GM19467 (cell line): ENCODE results near the gene SRPK3.
A peak's percentile ranks its signal among the peaks of the same experiment; 100 is the strongest.

Source experiments
- ATAC-seq: cut with Tn5 transposase; IDR thresholded peaks from one replicate; pipeline ENCODE4 v1.9.1; 2021; ENCODE audit warnings: mild to moderate bottlenecking, moderate library complexity; ENCODE audit not compliant: unreplicated experiment

SRPK3 gene

DNA sequence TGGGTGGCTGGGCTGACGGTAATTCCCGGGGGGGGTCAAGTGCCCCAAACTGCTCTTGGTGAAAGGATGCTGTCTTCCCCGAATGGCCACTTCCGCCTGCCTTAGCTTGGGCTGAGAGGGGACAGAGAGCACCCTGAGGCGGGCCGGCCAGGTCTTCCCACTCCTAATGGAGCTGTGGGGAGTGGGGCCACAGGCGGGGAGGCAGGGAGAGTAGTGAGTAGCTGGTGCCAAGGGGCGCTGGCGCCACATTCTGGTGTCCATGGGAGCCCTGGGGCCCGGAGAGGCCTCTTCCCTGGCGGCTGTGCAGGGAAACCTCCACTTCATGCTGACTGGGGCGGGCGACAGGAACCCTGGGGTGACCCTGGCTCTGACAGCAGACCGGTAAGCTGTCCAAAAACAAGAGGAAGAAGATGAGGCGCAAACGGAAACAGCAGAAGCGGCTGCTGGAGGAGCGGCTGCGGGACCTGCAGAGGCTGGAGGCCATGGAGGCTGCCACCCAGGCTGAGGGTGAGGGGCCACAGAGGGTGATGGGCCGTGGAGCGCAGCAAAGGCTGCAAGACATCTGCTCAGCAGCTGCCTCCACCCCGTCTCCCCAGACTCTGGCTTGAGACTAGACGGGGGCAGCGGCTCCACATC, 2.7 kb downstream of the SRPK3 start:
- ATAC-seq, result no peak

DNA sequence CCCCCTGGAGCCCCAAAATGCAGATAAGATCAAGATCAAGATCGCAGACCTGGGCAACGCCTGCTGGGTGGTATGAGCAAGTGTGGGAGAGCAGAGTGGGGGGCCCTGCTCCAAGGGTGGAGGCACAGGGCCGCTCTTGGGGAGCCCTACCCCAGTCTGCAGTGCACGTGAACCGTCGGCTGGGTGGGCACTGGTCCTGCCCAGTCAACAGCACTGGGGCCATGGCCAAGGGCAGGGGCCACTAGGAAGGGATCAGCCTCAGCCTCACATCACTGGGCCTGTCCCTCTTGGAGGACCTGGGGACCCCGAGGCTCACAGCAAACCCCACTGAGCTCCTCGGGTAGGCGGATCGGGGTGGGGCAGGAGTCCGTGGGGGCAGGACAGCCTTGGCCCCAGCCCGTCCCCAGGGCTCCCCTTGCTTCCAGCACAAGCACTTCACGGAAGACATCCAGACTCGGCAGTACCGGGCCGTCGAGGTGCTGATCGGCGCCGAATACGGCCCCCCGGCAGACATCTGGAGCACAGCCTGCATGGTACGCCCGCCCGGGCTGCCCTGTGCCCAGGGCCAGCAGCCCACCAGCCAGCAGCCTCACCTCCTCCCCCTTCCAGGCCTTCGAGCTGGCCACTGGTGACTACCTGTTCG, 3.6 kb downstream of the SRPK3 start:
- no peak for ATAC-seq

DNA sequence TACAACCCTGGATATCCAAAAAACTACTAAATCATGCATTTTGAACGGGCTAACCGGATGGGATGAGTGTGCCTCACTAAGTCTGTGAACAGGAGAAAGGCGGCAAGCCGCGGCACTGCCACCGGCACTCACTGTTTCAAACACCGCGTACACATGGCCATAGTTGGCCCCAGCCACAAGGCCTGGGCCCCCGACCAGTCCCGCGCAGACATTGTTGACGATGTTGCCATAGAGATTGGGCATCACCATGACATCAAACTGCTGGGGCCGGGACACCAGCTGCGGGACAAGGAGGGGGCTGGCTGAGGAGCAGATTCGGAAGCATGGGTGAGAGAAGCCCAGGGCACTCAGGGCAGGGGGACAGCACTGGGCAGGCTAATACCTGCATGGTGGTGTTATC, 5.8 kb downstream of the SRPK3 start:
- ATAC-seq, result no peak

DNA sequence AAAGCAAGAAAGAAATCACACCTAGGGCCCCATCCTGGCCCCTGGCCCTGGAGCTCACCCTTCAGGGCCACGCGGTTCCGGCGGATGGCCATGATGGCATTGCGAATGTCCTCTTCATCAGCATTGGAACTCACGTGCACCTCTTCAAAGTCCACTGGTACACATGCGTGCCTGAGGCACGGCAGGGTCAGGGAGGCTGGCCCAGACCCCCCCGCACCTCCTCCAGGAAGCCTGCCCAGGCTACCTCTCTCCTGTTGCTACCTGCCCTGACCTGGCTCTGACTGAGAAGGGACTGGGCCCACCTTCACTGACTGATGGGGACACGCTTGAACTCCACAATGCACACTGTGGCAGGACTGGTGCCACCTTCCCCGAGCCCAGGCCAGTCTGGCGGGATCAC, 8.8 kb downstream of the SRPK3 start:
- no peak for ATAC-seq

DNA sequence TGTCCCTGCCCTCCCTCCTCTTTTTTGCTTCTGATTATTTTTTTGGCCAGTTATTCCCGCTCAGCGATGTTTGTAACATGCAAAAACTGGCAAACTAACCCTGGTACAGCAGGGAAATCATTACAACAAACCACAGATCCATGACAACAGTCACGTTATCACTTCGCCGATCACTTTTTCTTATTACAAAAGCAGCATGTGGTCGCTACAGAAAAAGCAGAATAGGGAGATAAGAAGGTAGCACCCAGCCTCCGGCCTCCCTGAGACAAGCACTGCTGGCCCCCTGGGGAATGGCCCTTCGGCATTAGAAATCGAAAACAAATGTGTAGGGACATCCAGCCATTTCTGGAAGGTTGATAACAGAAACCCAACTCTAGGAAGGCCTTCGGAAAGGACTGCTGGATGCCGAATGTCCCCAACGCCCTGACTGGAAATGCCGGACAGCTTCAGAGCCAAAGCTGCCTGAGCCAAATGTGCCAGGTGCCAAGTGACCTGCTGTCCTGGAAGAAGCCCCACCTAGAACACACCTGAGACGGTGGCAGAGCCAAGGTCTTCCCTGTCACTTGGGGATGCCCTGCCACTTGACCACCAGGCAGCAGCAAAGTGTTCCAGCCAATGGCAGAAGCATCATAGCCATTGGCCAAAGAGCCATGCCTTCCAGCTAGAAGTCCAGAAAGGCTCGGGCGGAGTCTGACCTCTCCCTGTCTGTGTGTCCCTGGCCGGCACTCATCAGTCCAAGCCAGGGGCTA, 10.4 kb downstream of the SRPK3 start:
- ATAC-seq, result no peak

DNA sequence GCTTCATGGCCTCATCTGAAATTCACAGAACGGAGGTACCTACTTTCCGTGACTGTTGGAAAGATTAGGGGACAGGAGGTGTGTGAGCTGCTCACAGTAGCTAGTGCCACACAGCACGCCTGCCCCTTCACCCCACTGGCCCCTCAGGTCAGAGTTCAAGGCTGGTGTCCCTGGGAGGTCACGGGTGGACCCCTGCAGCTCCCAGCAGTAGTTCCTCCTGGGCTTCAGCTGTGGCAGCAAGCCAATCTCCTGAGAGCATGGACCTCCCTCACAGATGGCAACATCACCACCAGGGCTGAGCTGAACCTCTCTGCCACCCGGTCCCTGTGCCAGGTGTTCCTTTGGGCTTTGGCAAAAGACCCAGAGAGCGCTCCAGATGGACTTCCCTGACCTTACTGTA, 11.5 kb downstream of the SRPK3 start:
- no peak for ATAC-seq

DNA sequence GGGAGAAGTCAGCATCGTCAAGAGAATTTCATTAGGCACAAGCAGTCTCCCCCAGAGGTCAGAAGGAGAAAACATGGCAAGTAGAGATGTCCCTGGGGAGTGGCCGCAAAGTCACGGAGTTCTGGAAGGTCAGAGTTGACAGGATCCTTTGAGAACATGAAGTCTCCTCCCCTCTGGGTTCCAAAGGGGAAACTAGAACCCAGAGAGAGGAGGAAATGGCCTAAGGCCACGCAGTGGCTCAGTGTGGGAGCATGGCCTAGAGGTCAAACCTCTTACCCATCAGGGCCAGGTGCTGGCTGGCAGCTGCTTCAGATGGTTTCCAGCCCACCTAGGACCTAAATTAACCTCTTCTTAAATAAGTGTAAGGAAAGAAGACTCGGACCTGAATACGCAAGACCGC, 12.4 kb downstream of the SRPK3 start:
- ATAC-seq, result no peak

DNA sequence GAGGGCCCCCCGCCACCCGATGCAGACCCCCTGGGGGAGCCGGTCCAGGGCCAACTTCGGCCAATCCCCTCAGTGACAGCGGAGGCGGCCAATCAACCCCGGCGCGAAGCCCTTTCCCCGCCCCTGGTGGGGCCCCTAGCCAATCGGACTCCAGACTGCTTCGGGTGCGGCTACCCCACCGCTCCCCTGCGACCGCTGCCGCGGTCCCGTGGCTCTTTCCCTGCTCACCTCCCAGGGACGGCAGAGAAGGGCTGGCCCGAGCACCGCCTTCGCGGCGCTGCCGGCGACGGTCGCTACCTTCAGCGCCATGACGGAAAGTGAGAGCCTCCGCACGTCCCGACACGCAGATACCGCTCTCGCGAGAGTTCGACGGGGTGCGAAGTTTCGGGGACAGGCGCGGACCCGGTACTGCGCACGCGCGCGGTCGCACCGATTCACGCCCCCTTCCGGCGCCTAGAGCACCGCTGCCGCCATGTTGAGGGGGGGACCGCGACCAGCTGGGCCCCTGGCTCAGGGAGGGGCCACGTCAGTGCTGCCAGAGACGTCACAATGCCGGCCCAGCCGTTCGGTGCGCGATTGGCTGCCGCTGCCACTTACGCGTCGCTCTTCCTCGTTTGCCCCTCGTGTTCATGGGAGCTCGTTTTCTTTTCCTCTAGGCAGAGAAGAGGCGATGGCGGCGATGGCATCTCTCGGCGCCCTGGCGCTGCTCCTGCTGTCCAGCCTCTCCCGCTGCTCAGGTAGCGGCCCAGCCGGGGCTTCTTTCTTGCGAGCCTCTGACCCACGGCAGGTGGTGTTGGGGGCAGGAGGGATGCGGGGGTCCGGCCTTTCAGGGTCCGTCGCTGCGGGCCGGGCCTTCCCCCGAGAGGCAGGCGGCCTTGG, 13.4 kb downstream of the SRPK3 start, which contains the start of the genes IDH3G and SSR4:
Gene IDH3G, minus strand, starts transcription at position 358 of the 879 bp plus-strand sequence. Its CDS starts 49 bp downstream, at position 309.
Gene SSR4, plus strand, starts transcription at position 651 of the 879 bp plus-strand sequence. Its CDS starts 20 bp downstream, at position 671.
- peak; percentile 84 for ATAC-seq

DNA sequence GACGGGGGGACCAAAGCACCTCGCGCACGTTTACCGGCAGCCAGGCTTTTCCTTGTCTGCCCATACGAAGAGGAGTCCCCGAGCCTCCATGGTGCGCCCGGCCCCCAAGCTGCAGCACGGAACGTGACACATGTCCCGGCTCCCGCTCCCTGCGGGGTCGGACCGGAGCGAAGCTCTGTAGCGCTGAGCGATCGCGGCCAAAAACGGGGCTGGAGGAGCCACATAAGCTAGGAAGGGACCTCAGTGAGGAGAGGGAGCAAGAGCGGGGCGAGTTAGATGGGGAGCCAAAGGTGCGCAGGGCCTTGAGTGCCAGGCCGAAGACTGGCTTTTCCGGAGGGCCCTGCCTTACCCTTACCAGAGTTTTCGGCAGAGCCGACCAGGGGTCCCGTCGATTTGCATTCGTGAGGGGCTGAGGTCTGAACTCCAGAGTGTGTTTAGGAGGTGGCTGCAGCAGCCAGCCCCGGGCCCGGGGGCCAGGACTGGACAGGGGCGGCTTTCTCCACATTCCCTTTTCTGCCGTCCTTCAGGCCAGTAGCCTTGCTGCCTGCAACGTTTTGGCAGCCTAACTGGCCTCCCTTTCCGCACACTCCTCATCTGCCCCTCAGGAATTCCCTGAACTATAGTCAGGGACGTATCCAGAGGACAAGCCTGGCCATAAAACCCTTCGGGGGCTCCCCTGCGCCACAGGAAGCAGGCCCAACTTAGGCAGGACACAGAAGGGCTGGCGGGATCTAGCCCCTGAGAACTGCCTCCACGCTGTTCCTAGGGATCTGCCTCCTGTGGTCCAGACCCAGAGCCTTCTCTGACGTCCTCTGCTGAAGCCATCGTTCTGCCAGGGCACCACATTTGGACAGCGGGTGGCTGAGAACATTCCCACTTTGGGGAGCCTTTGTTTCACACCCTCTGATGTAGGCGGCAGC, 14.3 kb downstream of the SRPK3 start:
- ATAC-seq, result no peak

DNA sequence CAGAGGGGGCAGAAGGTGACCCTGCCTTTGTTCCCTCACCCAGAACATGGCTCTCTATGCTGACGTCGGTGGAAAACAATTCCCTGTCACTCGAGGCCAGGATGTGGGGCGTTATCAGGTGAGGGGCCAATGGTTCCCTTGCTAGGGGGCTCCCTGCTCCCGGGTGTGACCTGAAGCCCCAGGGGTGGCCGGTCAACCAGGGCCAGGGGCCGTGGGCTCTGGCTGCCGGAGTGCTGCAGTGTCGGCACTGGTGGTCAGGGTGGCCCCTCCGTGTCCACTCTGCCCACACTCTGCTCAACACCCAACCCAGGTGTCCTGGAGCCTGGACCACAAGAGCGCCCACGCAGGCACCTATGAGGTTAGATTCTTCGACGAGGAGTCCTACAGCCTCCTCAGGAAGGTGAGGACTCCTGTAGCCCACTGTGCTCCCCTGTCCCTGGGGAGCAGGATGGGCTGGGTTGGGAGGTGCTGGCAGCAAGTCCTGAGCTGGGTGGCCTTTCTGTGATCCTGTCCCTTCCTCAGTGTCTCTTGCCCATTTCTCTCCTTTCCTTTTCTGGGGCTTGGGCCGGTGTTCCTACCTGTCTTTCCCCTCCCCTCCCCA, 16.7 kb downstream of the SRPK3 start:
- no peak for ATAC-seq

DNA sequence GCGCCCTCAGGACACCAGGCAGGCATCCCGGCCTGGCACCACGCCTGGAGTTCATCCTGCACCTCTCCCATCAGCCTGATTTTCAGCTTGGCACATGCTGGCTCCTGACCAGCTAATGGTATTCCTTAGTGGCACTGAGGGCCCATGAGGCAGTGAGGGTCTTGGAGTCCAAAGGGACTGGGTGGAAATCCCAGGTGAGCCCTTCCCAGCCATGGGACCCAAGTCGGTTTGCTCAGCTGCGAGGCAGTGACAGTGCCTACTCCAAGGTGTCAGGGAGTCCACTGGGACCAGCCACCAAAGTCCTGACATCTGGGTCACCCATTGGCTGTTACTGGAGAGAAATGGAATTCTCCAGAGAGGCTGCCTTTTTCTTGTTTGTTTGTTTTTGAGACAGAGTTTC, 18.5 kb downstream of the SRPK3 start:
- ATAC-seq, result no peak

DNA sequence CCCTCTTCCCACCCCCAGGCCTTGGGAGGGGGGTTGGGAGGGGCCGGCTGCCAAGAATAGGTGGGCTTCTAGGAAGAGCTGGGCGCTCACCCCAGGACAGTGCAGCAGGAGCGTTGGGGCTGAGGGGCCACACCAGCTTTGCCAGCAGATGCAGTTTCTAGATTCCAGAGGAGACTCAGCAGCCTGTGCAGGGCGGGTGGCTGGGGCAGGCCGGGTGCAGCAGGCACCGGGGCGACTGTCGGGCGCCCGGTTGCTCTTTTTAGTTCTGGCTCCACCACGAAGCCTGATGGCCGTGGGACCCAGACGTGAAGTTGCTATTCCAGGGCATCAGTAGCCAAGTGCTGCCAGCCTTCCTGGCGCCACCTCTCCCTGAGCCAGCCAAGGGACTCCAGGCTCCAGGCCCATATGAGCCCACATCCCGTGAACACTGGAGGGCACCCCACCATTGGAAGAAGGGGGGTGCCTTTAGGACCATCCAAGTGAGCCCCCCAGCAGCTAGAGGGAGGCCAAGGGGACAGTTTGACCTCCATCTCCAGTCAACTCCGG, 19.4 kb downstream of the SRPK3 start:
- no peak for ATAC-seq

DNA sequence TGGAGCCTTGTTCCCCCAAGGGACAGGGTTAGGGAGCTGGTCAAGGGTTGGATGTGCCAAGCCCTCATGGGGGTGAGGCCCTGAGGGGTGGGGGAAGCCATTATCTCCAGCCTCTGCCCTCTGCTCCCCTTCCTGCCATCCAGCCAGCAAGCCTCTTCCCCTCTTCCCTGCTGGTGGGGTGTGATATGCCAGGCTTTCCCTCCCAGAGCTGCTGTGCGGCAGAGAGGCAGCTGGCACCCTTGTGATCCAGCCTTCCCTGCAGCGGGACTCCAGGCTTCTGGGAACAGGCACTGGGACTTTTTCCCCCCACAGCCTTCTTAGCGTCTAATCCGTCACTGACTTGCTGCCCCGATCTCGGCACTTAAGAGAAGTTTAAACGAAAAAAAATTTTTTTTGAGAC, 19.9 kb downstream of the SRPK3 start:
- no peak for ATAC-seq

DNA sequence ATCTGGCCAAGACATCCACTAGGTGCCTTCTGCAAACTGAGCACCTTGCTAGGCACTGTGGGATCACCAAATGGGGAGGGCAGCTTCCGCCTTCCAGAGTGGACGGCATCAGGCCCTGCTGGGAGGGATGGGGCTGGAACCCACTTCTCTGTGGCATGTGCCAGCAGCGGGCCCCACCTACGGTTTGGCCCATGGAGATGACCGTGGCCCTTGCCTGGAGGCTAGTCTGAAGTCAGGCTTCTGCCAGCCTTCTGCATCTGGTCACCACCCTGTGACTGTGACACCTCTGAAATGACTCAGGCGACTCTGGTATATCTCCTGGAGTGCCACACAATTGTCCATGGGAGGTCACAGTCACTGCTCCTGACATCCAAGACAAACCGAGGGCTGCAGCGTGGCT, 20.8 kb downstream of the SRPK3 start:
- no peak for ATAC-seq

DNA sequence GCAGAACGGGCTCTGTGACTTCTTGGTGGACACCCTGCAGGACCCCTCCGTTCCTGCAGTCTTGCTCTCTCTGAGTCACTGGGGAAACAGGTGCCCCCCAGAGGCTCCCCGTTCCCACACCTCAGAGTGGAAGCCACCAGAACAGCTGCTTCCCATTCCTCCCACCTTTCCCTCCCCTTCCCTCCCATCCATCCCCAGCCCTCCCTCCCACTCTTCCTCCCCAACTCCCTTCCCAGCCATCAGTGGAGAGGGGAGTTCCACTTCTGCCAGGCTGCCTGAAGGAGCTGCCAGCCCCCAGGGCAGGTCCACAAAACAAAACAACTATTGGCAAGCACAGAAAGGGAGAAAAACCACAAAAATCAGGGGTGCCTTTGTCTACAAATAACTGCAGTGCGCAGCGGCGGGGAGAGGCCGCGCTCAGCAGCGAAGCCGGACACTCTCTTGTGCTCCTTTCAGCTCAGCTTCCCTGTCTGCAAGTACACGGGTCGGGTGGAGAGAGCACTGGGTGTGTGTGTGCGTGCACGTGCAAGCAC, 21.7 kb downstream of the SRPK3 start:
- no peak for ATAC-seq

DNA sequence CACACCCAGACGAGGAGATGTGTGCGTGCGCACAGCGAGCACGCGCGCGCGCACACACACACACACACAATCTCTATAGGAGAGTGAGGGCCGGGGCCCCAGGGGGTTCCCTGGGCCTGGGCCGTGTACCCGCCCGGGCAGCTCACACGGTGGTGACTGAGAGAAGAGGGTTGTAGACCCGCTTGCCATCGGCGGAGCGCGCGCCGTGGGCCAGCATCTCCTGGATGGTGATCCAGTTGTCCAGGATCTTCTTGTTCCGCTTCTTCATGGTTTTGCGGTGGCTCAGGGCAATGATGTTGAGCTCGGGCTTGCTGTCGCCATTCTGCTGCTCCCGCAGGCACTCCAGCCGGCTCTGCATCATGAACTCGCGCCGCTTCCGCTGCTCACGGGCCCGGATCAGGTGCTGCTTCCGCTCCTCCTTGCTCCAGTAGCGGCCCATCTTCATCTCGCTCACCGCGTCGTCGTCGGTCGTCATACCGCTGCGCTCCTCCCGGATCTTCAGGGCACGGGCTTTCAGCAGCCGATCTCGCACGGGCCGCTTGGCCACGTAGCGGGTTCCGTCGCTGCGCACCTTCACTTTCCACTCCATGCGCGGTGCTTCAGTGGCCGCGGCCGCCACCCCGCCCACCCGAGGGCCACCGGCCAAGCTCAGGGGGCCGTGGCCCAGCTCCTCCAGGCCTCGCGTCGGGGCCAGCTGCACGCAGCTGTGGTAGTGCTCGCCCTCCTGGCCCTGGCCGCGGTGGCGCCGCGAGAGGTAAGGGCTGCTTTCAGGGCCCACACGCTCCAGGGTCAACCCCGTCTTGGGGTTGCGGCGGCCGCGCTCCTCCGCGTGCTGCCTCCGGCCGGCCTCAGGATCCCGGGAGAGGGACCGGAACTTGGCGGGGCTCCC, 22.6 kb downstream of the SRPK3 start:
- no peak for ATAC-seq

DNA sequence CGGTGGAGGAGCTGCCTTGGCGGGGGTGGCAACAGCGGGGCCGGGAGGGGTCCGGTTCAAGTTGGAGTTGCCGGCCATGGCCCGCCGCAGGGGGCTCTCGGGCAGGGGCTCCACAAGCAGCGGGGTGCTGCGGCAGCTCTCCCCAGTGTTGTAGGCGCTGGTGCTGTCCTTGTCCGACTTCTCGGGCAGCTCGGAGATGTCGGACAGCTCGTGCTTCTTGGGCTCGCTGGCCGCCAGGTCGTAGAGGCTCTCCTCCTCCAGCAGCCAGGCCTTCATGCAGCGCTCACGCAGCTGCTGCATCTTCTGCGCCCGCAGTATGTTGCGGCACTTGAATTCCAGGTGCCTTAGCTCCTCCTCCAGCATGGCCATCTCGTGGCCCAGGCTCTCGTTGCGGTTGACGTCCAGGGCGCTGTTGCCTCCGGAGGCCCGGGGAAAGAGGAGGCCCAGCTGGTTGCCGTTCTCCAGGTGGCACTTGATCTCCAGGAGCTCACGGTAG, 23.3 kb downstream of the SRPK3 start:
- no peak for ATAC-seq

DNA sequence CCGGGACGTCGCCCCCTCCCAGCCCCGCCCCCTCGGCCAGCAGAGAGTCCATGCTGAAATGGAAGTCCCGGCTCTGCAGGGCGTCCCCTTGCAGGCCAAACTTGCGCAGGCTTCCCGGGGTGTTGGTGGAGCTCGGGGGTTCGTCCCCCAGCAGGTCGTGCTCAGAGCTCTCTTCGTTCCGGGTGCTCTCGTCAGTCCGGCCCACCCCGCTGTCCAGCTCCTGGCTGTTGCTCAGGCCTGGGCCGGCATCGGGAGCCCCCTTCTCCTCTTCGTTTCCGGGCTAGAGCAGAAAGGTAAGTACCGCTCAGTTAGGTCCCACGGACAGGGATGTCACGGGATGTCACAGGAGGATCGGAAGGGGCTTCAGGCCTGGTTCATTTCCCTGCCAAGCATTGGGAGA, 23.8 kb downstream of the SRPK3 start:
- no peak for ATAC-seq
